ENCODE results near the gene DNAJC12. TPM values are rescaled to one million over a fixed set of nuclear protein-coding genes. Genes with fewer than 3 reads are reported as not detected.
"Not testable (repeated sequence)": the region's sequence is repeated elsewhere in the genome, so short reads cannot be mapped to it uniquely, and the experiment has no call there.

Gene DNAJC12
- total RNA-seq, 1 experiment from 2014 or later = 45.5 TPM

- no peak for DNase-seq (ENCODE audit: extremely low read depth, low read depth)
Measured at GRCh38 chr10:67841737-67842136, 3.7 kb upstream of the DNAJC12 start.

- DNase-seq (ENCODE audit: extremely low read depth, low read depth) = no peak
Measured at GRCh38 chr10:67839951-67840350, 2.0 kb upstream of the DNAJC12 start.

- DNase-seq (ENCODE audit: extremely low read depth, low read depth) = not testable (repeated sequence)
Measured at GRCh38 chr10:67839511-67839910, 1.5 kb upstream of the DNAJC12 start.

GRCh38 chr10:67836972-67837371, 1.0 kb downstream of the DNAJC12 start:
- DNase-seq (ENCODE audit: extremely low read depth, low read depth) = no peak

DNA sequence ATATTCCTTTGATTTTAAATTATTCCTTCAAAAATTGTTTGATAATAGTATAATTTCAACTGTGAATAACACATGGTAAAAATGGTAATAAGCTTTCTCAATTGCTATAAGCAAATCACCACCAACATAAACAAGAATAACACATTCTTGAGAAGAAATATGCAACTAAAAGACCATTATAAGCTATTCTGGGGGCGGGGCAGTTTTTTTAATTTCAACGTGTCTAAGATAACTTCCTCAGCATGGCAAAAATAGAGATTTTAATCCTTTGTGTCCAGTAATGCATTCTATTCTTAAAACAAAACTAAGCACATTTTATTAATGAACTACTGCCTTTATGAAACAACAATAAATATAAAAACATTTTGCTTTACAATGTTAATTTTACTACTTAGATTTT, 1.5 kb downstream of the DNAJC12 start:
- no peak for DNase-seq (ENCODE audit: extremely low read depth, low read depth)

DNA sequence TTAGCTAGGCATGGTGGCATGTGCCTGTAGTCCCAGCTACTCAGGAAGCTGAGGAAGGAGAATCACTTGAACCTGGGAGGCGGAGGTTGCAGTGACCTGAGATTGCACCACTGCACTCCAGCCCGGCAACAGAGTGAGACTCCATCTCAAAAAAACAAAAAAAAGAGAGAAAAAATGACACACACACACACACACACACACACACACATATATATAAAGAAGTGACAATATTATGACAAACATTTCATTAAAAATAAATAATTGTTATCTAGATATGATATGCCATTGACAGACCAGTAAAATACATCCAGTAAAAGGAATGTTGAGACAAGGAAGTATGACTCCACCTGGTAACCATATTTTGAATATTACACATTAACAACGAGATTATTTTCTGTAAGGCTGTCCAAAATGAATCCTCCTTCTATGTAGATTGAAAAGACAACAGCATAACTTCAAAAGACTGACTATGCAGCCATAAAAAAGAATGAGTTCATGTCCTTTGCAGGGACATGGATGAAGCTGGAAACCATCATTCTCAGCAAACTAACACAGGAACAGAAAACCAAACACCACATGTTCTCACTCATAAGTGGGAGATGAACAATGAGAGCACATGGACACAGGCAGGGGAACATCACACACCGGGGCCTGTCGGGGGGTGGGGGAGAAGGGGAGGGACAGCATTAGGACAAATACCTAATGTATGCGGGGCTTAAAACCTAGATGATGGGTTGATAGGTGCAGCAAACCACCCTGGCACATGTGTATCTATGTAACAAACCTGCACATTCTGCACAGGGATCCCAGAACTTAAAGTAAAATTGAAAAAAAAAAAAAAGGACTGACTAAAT, 2.2 kb downstream of the DNAJC12 start:
- not testable (repeated sequence) for DNase-seq (ENCODE audit: extremely low read depth, low read depth)

GRCh38 chr10:67834375-67834774, 3.6 kb downstream of the DNAJC12 start:
- no peak for DNase-seq (ENCODE audit: extremely low read depth, low read depth)

DNA sequence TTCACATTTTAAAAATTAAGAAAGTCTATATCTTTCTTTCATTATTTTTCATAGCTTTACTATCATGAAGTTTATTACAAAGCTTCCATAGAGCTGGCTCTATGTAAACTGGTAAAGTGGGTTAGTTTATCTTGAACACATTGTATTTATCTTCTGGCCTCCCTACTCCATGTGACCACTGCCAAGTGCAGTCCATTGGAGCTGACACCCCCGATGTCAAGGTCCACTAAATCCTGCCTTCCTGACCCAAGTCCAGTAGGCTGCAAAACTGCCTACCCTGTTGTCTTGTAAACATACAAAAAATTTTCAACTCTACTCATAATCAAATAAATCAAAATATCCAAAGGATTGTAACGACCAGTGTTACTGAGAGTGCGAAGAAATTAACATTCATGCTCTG, 10.2 kb downstream of the DNAJC12 start:
- no peak for DNase-seq (ENCODE audit: extremely low read depth, low read depth)

- peak; percentile 85 for DNase-seq (ENCODE audit: extremely low read depth, low read depth)
Measured at GRCh38 chr10:67819768-67820204, 18.2 kb downstream of the DNAJC12 start.

- peak; percentile 57 for DNase-seq (ENCODE audit: extremely low read depth, low read depth)
Measured at GRCh38 chr10:67818323-67818722, 19.7 kb downstream of the DNAJC12 start.

DNA sequence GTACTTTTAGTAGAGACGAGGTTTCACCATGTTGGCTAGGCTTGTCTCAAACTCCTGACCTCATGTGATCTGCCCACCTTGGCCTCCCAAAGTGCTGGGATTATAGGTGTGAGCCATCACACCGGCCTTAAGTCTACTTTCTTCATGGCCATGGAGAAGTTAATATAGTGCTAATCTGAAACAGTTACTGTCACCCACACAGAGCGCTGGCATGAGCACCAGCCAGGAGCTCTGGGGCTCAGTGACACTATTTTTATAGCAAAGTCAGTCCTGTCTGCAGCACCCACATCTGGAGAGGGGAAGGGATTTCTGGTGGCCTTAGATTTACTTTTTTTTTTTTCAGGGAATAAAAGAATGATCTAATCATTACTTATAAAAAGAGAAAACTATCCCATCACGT, 21.3 kb downstream of the DNAJC12 start:
- no peak for DNase-seq (ENCODE audit: extremely low read depth, low read depth)

DNA sequence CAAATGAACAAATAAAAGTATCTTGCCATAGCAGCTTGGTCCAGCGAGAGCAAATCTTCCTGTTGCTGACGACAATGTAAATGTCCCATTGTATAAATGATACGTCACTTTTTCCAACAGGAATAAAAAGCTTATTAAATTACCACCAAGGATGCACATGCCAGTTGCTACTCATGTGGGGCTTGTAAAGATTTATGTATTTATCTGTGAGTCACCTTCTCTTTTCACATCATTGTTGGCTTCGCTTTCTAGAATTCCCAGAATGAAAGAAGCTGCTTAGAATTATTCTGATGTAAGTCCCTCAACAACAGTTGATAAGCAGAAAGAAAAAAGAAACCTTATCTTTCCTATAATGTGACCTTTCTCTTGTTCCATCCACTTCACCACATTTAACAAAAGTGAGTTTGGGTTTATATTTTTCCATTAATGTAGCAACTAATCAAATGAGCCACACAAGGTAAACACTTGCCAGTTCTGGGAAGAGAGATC, 22.4 kb downstream of the DNAJC12 start:
- peak; percentile 45 for DNase-seq (ENCODE audit: extremely low read depth, low read depth)

GRCh38 chr10:67812007-67812406, 26.0 kb downstream of the DNAJC12 start:
- DNase-seq (ENCODE audit: extremely low read depth, low read depth) = no peak

DNA sequence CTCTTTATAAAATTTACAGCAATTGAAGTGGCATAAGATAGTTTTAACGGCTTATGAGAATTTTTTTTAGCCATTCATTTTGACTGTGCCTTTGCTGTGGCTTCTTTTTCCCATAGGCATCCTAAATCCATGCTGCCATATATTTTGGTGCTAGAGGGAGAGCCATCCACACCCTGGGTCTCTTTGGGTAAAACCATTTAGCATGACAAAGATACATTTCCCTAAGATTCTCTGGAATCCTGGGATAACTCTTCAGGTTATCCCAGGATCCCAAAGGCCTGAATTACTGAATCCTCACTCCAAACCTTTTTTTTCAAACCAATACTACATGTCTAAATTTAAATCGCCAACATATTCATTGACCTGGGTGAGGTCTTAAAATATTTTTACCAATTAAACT, 28.9 kb downstream of the DNAJC12 start:
- DNase-seq (ENCODE audit: extremely low read depth, low read depth) = no peak

DNA sequence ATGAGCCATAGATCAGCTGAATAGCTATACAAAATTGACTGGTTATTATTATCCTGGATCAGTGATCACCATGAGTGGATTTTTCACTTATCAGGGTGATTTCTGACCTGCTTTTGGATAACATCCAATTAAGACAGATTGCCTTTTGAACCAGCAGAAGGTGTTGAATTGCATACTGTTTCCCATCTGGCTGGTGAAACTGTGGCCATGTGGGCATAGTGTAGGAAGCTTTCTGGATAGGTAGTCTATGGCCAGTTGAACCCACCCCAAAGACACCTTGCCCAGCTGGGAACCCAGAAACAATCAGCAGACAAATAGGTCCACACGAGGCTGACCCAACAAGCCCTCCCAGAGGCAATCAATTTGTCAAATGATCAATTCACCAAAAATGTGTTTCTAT, 29.3 kb downstream of the DNAJC12 start:
- no peak for DNase-seq (ENCODE audit: extremely low read depth, low read depth)

- no peak for DNase-seq (ENCODE audit: extremely low read depth, low read depth)
Measured at GRCh38 chr10:67807855-67808456, 30.0 kb downstream of the DNAJC12 start.

- DNase-seq (ENCODE audit: extremely low read depth, low read depth) = no peak
Measured at GRCh38 chr10:67804395-67804678, 33.7 kb downstream of the DNAJC12 start.

- no peak for DNase-seq (ENCODE audit: extremely low read depth, low read depth)
Measured at GRCh38 chr10:67803588-67804394, 34.2 kb downstream of the DNAJC12 start.

DNA sequence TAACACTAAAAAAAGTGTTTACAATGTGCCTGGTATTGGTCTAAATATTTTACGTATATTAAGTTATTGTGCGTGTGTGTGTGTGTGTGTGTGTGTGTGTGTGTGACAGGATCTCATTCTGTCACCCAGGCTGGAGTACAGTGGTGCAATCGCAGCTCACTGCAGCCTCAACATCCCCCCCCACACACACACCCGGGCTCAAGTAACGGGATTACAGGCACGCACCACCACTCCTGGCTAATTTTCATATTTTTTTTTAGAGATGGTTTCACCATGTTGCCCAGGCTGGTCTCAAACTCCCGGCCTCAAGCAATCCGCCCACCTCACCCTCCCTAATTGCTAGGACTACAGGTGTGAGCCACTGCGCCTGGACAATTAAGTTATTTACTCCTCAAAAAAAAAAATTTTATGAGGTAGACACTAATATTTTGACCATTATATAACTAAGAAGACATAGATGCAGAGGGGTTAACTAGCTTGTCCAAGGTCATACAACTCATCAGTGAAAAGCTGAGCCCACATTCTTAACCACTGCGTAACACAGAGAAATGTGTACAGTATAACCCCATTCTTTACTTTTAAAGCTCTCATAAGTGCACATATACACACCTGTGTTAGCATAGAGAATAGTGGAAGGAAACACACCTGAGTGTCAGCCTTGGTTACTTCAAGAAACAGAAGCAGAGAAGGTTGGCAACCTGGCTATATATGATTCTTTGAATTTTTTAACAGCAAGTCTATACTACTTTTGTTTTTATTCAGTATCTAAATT, 35.0 kb downstream of the DNAJC12 start:
- no peak for DNase-seq (ENCODE audit: extremely low read depth, low read depth)

DNA sequence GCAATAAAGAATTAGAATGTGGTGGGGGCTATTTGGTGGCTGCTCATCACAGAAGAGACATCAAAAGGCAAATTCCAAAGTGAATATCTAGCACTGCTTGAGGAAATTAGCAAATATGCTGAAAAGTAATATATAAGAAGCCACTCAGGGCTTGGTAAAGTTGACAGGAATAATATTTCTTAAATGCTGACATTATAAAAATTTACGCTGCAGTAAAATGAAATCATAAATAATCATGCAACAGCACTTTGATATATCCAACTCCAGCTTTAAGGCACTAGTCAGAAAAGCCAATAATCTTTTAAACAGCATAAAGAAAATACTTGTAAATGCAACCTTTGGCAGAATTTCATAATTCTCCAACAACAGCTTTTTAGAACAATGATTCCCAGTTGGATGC, 36.9 kb downstream of the DNAJC12 start:
- no peak for DNase-seq (ENCODE audit: extremely low read depth, low read depth)

Data from NCI-H460 (cell line).